GM19372 (cell line): ENCODE data around the gene SMARCA2.

Experiments
- ATAC-seq: cut with Tn5 transposase; IDR thresholded peaks from one replicate; pipeline ENCODE4 v1.9.1; 2021; ENCODE audit warnings: mild to moderate bottlenecking, low read depth, moderate library complexity; ENCODE audit not compliant: unreplicated experiment

SMARCA2 gene

GRCh38 chr9:2015581-2016407 lies 647 bp downstream of the SMARCA2 start:
- ATAC-seq = no peak

- no peak for ATAC-seq
Observed at GRCh38 chr9:2016408-2017330, 1.5 kb downstream of the SMARCA2 start.

GRCh38 chr9:2017331-2018161 lies 2.4 kb downstream of the SMARCA2 start:
- peak; percentile 25 for ATAC-seq

GRCh38 chr9:2018162-2018643 lies 3.1 kb downstream of the SMARCA2 start:
- no peak for ATAC-seq

GRCh38 chr9:2018764-2019558 lies 3.8 kb downstream of the SMARCA2 start:
- no peak for ATAC-seq

GRCh38 chr9:2019723-2020122 lies 4.6 kb downstream of the SMARCA2 start:
- ATAC-seq = no peak

GRCh38 chr9:2021731-2022130 lies 6.6 kb downstream of the SMARCA2 start:
- ATAC-seq = no peak

- ATAC-seq = no peak
Observed at GRCh38 chr9:2022560-2022959, 7.4 kb downstream of the SMARCA2 start.

- no peak for ATAC-seq
Observed at GRCh38 chr9:2023042-2023441, 7.9 kb downstream of the SMARCA2 start.

GRCh38 chr9:2023532-2023931 lies 8.4 kb downstream of the SMARCA2 start:
- no peak for ATAC-seq

- no peak for ATAC-seq
Observed at GRCh38 chr9:2024888-2025782, 10.0 kb downstream of the SMARCA2 start.

- no peak for ATAC-seq
Observed at GRCh38 chr9:2026220-2026997, 11.3 kb downstream of the SMARCA2 start.

- ATAC-seq = no peak
Observed at GRCh38 chr9:2027543-2028160, 12.5 kb downstream of the SMARCA2 start.

- no peak for ATAC-seq
Observed at GRCh38 chr9:2028888-2029287, 13.7 kb downstream of the SMARCA2 start.

GRCh38 chr9:2029666-2030170 lies 14.6 kb downstream of the SMARCA2 start:
- ATAC-seq = no peak

- no peak for ATAC-seq
Observed at GRCh38 chr9:2032234-2032633, 17.1 kb downstream of the SMARCA2 start.

- ATAC-seq = no peak
Observed at GRCh38 chr9:2036844-2037243, 21.7 kb downstream of the SMARCA2 start.
